ENCODE results near the gene UPF1. TPM values are rescaled to one million over a fixed set of nuclear protein-coding genes. Genes with fewer than 3 reads are reported as not detected.

UPF1 gene
- total and polyA plus RNA-seq, 2 experiments from 2014 or later, result 36.4 to 121 TPM

GRCh38 chr19:18785179-18786124 lies 46.3 kb upstream of the UPF1 start:
- no peaks in the 10 kb centered on the region for H3K4me1 ChIP-seq (ENCODE audit: low read depth)
- H3K27me3 ChIP-seq, result peaks cover 88% of the 10 kb centered on the region
- no peak overlapping the region for H3K27ac ChIP-seq
- no peak overlapping the region for H3K4me3 ChIP-seq
- H3K36me3 ChIP-seq, result no peaks in the 10 kb centered on the region
- no peaks in the 10 kb centered on the region for H3K9me3 ChIP-seq (ENCODE audit: low read depth)
- no peak for TF ChIP-seq CTCF (IDR thresholded peaks at IDR 0.05; ENCODE audit: low read depth, low read length)
- peak; percentile 64 to 86 for DNase-seq (ENCODE audit: low read depth in 1 of 2, low spot score in 1 of 2)

- no peak overlapping the region for H3K27ac ChIP-seq
- DNase-seq (ENCODE audit: low read depth in 1 of 2, low spot score in 1 of 2), result no peak
- no peak for TF ChIP-seq CTCF (IDR thresholded peaks at IDR 0.05; ENCODE audit: low read depth, low read length)
- H3K4me1 ChIP-seq (ENCODE audit: low read depth), result no peaks in the 10 kb centered on the region
- no peaks in the 10 kb centered on the region for H3K9me3 ChIP-seq (ENCODE audit: low read depth)
- no peak overlapping the region for H3K4me3 ChIP-seq
- H3K27me3 ChIP-seq, result peaks cover 100% of the 10 kb centered on the region
- H3K36me3 ChIP-seq, result no peaks in the 10 kb centered on the region
Measured at GRCh38 chr19:18788529-18789421, 43.0 kb upstream of the UPF1 start.

- TF ChIP-seq CTCF (IDR thresholded peaks at IDR 0.05; ENCODE audit: low read depth, low read length), result no peak
- Histone ChIP-seq H3K4me3 (no peak overlapping the region), H3K27me3 (peaks cover 100% of the 10 kb centered on the region), H3K4me1 (ENCODE audit: low read depth) (no peaks in the 10 kb centered on the region), H3K27ac (no peak overlapping the region), H3K36me3 (no peaks in the 10 kb centered on the region), H3K9me3 (ENCODE audit: low read depth) (no peaks in the 10 kb centered on the region)
- peak in 1 of 2 donors; percentile 12 for DNase-seq (ENCODE audit: low read depth in 1 of 2, low spot score in 1 of 2)
Measured at GRCh38 chr19:18789422-18789869, 42.3 kb upstream of the UPF1 start.

- Histone ChIP-seq H3K4me3 (no peak overlapping the region), H3K36me3 (no peaks in the 10 kb centered on the region), H3K27me3 (peaks cover 100% of the 10 kb centered on the region), H3K9me3 (ENCODE audit: low read depth) (no peaks in the 10 kb centered on the region), H3K27ac (no peak overlapping the region), H3K4me1 (ENCODE audit: low read depth) (no peaks in the 10 kb centered on the region)
- DNase-seq (ENCODE audit: low read depth in 1 of 2, low spot score in 1 of 2), result peak; percentile 32 to 40
- no peak for TF ChIP-seq CTCF (IDR thresholded peaks at IDR 0.05; ENCODE audit: low read depth, low read length)
Measured at GRCh38 chr19:18789883-18790565, 41.7 kb upstream of the UPF1 start.

All from cardiac muscle cell (in vitro differentiated cells and primary cell).